H9 (cell line): ENCODE data around the gene HLA-DQA1. TPM values are rescaled to one million over a fixed set of nuclear protein-coding genes. Genes with fewer than 3 reads are reported as not detected.
"Not testable (repeated sequence)": the region's sequence is repeated elsewhere in the genome, so short reads cannot be mapped to it uniquely, and the experiment has no call there.

Source experiments
- DNase-seq: peaks from one replicate; pipeline ENCODE4 v3.0.0-alpha.2; 2017
- H2AFZ ChIP-seq: one replicate; pipeline ENCODE4 v1.6.1; 2013; ENCODE audit warnings: mild to moderate bottlenecking, low read length, control low read depth, moderate library complexity
- H2AK5ac ChIP-seq: 2 replicates; pipeline ENCODE4 v1.6.1; 2013; ENCODE audit warnings: low read length, control low read depth, mixed read lengths; ENCODE audit not compliant: insufficient read length
- H2BK120ac ChIP-seq: one replicate; pipeline ENCODE4 v1.6.1; 2013; ENCODE audit warnings: low read depth, mild to moderate bottlenecking, low read length, control low read depth, inconsistent platforms; ENCODE audit not compliant: poor library complexity, severe bottlenecking
- H2BK12ac ChIP-seq: 2 replicates; pipeline ENCODE4 v1.6.1; 2013; ENCODE audit warnings: low read length, control low read depth, mixed read lengths, low read depth; ENCODE audit not compliant: insufficient read length
- H2BK15ac ChIP-seq: 2 replicates; pipeline ENCODE4 v1.6.1; 2013; ENCODE audit warnings: low read depth, low read length, control low read depth
- H2BK20ac ChIP-seq: one replicate; pipeline ENCODE4 v1.6.1; 2013; ENCODE audit warnings: low read depth, mild to moderate bottlenecking, low read length, control low read depth, inconsistent platforms; ENCODE audit not compliant: poor library complexity, severe bottlenecking
- H2BK5ac ChIP-seq: 2 replicates; pipeline ENCODE4 v1.6.1; 2013; ENCODE audit warnings: low read length, control low read depth, mixed read lengths; ENCODE audit not compliant: insufficient read length
- H3K14ac ChIP-seq: 2 replicates; pipeline ENCODE4 v1.6.1; 2013; ENCODE audit warnings: low read length, control low read depth; ENCODE audit not compliant: insufficient read depth
- H3K18ac ChIP-seq: 2 replicates; pipeline ENCODE4 v1.6.1; 2013; ENCODE audit warnings: low read depth, mild to moderate bottlenecking, mixed read lengths, low read length, control low read depth; ENCODE audit not compliant: insufficient read length
- H3K23ac ChIP-seq: 2 replicates; pipeline ENCODE4 v1.6.1; 2013; ENCODE audit warnings: low read length, control low read depth, mixed read lengths, low read depth; ENCODE audit not compliant: insufficient read length
- H3K23me2 ChIP-seq: 2 replicates; pipeline ENCODE4 v1.6.1; 2013; ENCODE audit warnings: low read depth, mild to moderate bottlenecking, mixed read lengths, low read length, control low read depth; ENCODE audit not compliant: insufficient read length, poor library complexity, severe bottlenecking
- H3K27ac ChIP-seq: 2 replicates; pipeline ENCODE4 v1.5.1; 2013; ENCODE audit warnings: low read length, control low read depth, mixed read lengths, low read depth; ENCODE audit not compliant: insufficient read length
- H3K27me3 ChIP-seq: 2 replicates; pipeline ENCODE4 v1.6.1; 2013; ENCODE audit warnings: low read length, control low read depth, inconsistent platforms; ENCODE audit not compliant: insufficient read depth
- H3K4ac ChIP-seq: 2 replicates; pipeline ENCODE4 v1.6.1; 2013; ENCODE audit warnings: low read depth, mild to moderate bottlenecking, control low read depth, inconsistent platforms, low read length, moderate library complexity
- H3K4me1 ChIP-seq: 2 replicates; pipeline ENCODE4 v1.6.1; 2013; ENCODE audit warnings: low read length, control low read depth, inconsistent platforms; ENCODE audit not compliant: insufficient read depth
- H3K4me2 ChIP-seq: 2 replicates; pipeline ENCODE4 v1.6.1; 2013; ENCODE audit warnings: low read length, control low read depth, mixed read lengths; ENCODE audit not compliant: insufficient read length, insufficient read depth
- H3K56ac ChIP-seq: 2 replicates; pipeline ENCODE4 v1.6.1; 2013; ENCODE audit warnings: low read depth, mild to moderate bottlenecking, mixed read lengths, low read length, control low read depth; ENCODE audit not compliant: insufficient read length
- H3K79me1 ChIP-seq: 2 replicates; pipeline ENCODE4 v1.6.1; 2013; ENCODE audit warnings: low read depth, mild to moderate bottlenecking, moderate library complexity, low read length, control low read depth, inconsistent platforms; ENCODE audit not compliant: insufficient read depth, poor library complexity, severe bottlenecking
- H3K79me2 ChIP-seq: 2 replicates; pipeline ENCODE4 v1.6.1; 2013; ENCODE audit warnings: low read length, control low read depth, inconsistent platforms; ENCODE audit not compliant: insufficient read depth
- H3K9ac ChIP-seq: 2 replicates; pipeline ENCODE4 v1.6.1; 2013; ENCODE audit warnings: low read length, control low read depth, mixed read lengths; ENCODE audit not compliant: insufficient read length; ENCODE audit errors: extremely low read depth
- H3K9me3 ChIP-seq: one replicate; pipeline ENCODE4 v1.6.1; 2013; ENCODE audit warnings: low read depth, low read length, inconsistent platforms; ENCODE audit not compliant: control insufficient read depth
- H3T11ph ChIP-seq: one replicate; pipeline ENCODE4 v1.6.1; 2013; ENCODE audit warnings: mild to moderate bottlenecking, low read length, control low read depth, inconsistent platforms
- H4K20me1 ChIP-seq: one replicate; pipeline ENCODE4 v1.6.1; 2013; ENCODE audit not compliant: control insufficient read depth, insufficient read length, insufficient read depth
- H4K5ac ChIP-seq: 2 replicates; pipeline ENCODE4 v1.6.1; 2013; ENCODE audit warnings: low read depth, mild to moderate bottlenecking, mixed read lengths, low read length, control low read depth; ENCODE audit not compliant: insufficient read length
- H4K8ac ChIP-seq: replicated peaks from 2 replicates; pipeline ENCODE4 v1.6.1; 2013; ENCODE audit warnings: low read length, control low read depth, mixed read lengths, low read depth; ENCODE audit not compliant: insufficient read length
- H4K91ac ChIP-seq: 2 replicates; pipeline ENCODE4 v1.6.1; 2013; ENCODE audit warnings: low read depth, mild to moderate bottlenecking, moderate library complexity, mixed read lengths, low read length, control low read depth; ENCODE audit not compliant: insufficient read length
- H3K27ac Mint-ChIP-seq, 3 experiments: 2 replicates in 2 of 3; 3 replicates in 1 of 3; pipeline ENCODE4 v1.8.0; 2020 to 2021; ENCODE audit warnings: mixed read lengths in 3 of 3, mild to moderate bottlenecking in 1 of 3, moderate library complexity in 1 of 3
- H3K27me3 Mint-ChIP-seq: 2 replicates; pipeline ENCODE4 v1.8.0; 2021; ENCODE audit warnings: low read depth, mild to moderate bottlenecking, moderate library complexity, mixed read lengths
- H3K36me3 Mint-ChIP-seq, 3 experiments: 2 replicates in 2 of 3; 3 replicates in 1 of 3; pipeline ENCODE4 v1.8.0; 2020 to 2021; ENCODE audit warnings: low read depth in 3 of 3, mixed read lengths in 3 of 3; ENCODE audit not compliant: insufficient read depth in 1 of 3
- H3K4me1 Mint-ChIP-seq, 2 experiments: 2 replicates each; pipeline ENCODE4 v1.8.0; 2020; ENCODE audit warnings: mixed read lengths in 2 of 2
- H3K4me3 Mint-ChIP-seq, 2 experiments: 2 replicates in 1 of 2; 3 replicates in 1 of 2; pipeline ENCODE4 v1.8.0; 2020 to 2021; ENCODE audit warnings: mild to moderate bottlenecking in 2 of 2, mixed read lengths in 2 of 2, moderate library complexity in 1 of 2
- H3K9me3 Mint-ChIP-seq, 2 experiments: 2 replicates in 1 of 2; 3 replicates in 1 of 2; pipeline ENCODE4 v1.8.0; 2020; ENCODE audit warnings: mild to moderate bottlenecking in 2 of 2, mixed read lengths in 2 of 2, moderate library complexity in 1 of 2
- WGBS: extraction: QIAGEN DNeasy Blood & Tissue Kit; methylation state at CpG from one replicate; pipeline ENCODE4 v1.1.7; 2013; ENCODE audit warnings: missing lambda C conversion rate, low lambda C conversion rate, mixed read lengths; ENCODE audit not compliant: insufficient read length; ENCODE audit errors: extremely low coverage; 5-methylcytosine and 5-hydroxymethylcytosine counted together
- total RNA-seq: library from RNA; stranded (reverse); gene quantifications from 2 replicates; pipeline ENCODE4 v1.2.1, GENCODE V29; 2021
- TF ChIP-seq, protein P1 (sequence below): fragments of 200-600 bp; sonication (generic); conservative IDR thresholded peaks from 3 replicates; pipeline ENCODE4 v1.8.0; 2021; ENCODE audit warnings: antibody characterized with exemption, mild to moderate bottlenecking

HLA-DQA1 gene
- total RNA-seq, 1 experiment from 2014 or later = 1.7 TPM

DNA sequence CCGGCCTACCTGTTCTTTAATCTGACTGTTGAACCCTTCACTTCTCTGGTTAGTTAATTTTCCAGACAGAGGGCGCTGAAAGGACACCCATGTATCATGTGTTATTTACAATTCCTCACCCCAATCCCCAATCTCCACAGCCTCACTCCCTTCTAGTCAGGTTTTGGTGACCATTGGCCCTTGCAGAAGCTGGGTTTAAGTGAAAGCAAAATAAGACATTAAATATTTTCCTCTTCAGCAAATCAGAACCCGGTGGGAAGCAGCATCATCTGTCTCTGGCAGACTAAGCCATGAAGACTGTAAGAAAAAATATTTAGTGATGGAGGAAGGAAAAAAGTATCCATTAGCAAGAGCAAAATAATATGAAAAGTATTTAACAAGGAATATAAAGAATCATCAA lies 9.4 kb upstream of the HLA-DQA1 start:
- Histone ChIP-seq H3K27ac (no peak overlapping the region), H2BK15ac (no peak overlapping the region), H3K27me3 (no peaks in the 10 kb centered on the region), H2BK20ac (no peak overlapping the region), H3K18ac (no peak overlapping the region), H2BK12ac (no peak overlapping the region), H2BK120ac (no peak overlapping the region), H4K20me1 (no peaks in the 10 kb centered on the region), H3K4me1 (no peaks in the 10 kb centered on the region), H4K5ac (no peak overlapping the region), H3K9me3 (no peaks in the 10 kb centered on the region), H2AFZ (no peak overlapping the region), H4K91ac (no peak overlapping the region), H2AK5ac (no peak overlapping the region), H3K4me2 (no peak overlapping the region), H3K56ac (no peak overlapping the region), H3K23me2 (no peaks in the 10 kb centered on the region), H3K14ac (no peak overlapping the region), H3T11ph (no peak overlapping the region), H3K9ac (no peak overlapping the region), H3K79me1 (no peaks in the 10 kb centered on the region), H3K4ac (no peak overlapping the region), H4K8ac (no peak overlapping the region), H3K79me2 (no peaks in the 10 kb centered on the region), H2BK5ac (no peak overlapping the region), H3K23ac (no peak overlapping the region)
- no peaks in the 10 kb centered on the region for H3K36me3 Mint-ChIP-seq
- 0 out of 5 replicates have a peak, but pooled peaks cover 0 to 3% of the 10 kb centered on the region in 2 experiments for H3K9me3 Mint-ChIP-seq
- no peak overlapping the region; a peak in 2 of 7 replicates for H3K27ac Mint-ChIP-seq
- no CpG with 5 or more reads among the region's 3 CpGs for WGBS
- peak; percentile 29 for DNase-seq
- H3K4me1 Mint-ChIP-seq = peaks cover 1 to 4% of the 10 kb centered on the region in 2 experiments
- no peak overlapping the region for H3K4me3 Mint-ChIP-seq
- H3K27me3 Mint-ChIP-seq = no peaks in the 10 kb centered on the region
- TF ChIP-seq, protein P1, sequence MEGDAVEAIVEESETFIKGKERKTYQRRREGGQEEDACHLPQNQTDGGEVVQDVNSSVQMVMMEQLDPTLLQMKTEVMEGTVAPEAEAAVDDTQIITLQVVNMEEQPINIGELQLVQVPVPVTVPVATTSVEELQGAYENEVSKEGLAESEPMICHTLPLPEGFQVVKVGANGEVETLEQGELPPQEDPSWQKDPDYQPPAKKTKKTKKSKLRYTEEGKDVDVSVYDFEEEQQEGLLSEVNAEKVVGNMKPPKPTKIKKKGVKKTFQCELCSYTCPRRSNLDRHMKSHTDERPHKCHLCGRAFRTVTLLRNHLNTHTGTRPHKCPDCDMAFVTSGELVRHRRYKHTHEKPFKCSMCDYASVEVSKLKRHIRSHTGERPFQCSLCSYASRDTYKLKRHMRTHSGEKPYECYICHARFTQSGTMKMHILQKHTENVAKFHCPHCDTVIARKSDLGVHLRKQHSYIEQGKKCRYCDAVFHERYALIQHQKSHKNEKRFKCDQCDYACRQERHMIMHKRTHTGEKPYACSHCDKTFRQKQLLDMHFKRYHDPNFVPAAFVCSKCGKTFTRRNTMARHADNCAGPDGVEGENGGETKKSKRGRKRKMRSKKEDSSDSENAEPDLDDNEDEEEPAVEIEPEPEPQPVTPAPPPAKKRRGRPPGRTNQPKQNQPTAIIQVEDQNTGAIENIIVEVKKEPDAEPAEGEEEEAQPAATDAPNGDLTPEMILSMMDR = no peak

DNA sequence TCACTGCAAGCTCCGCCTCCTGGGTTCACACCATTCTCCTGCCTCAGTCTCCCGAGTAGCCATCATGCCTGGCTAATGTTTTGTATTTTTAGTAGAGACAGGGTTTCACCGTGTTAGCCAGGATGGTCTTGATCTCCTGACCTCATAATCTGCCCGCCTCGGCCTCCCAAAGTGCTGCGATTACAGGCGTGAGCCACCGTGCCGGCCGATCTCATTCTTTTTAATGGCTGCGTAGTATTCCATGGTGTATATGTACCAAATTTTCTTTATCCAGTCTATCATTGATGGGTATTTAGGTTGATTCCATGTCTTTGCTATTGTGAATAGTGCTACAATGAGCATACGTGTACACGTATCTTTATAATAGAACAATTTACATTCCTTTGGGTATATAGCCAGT lies 7.4 kb upstream of the HLA-DQA1 start:
- not testable (repeated sequence) for H2BK15ac ChIP-seq, DNase-seq, H3K14ac ChIP-seq, H3K23ac ChIP-seq, H3K79me2 ChIP-seq, H2AFZ ChIP-seq, H3K4me1 Mint-ChIP-seq, H3K23me2 ChIP-seq, H3K4me1 ChIP-seq, H3K4me3 Mint-ChIP-seq, H4K5ac ChIP-seq, H3K27me3 Mint-ChIP-seq, H3T11ph ChIP-seq, H3K4ac ChIP-seq, H2BK12ac ChIP-seq, H3K79me1 ChIP-seq, H3K9ac ChIP-seq, H3K27me3 ChIP-seq, H2BK20ac ChIP-seq, H2BK5ac ChIP-seq, H4K91ac ChIP-seq, H4K20me1 ChIP-seq, H3K4me2 ChIP-seq, H3K27ac Mint-ChIP-seq, H3K9me3 ChIP-seq, H3K56ac ChIP-seq, H2AK5ac ChIP-seq, H2BK120ac ChIP-seq, H3K9me3 Mint-ChIP-seq, H3K27ac ChIP-seq, H3K18ac ChIP-seq, H4K8ac ChIP-seq, H3K36me3 Mint-ChIP-seq
- no CpG with 5 or more reads among the region's 13 CpGs for WGBS
